ENCODE measurements around the gene BLM.

- TF ChIP-seq CTCF (IDR thresholded peaks at IDR 0.05 in 4 of 5, conservative IDR thresholded peaks at IDR 0.05 in 1 of 5): no peak
- no peak for TF ChIP-seq POLR2A (IDR thresholded peaks at IDR 0.05)
Observed at GRCh38 chr15:90807786-90808086, 90.6 kb downstream of the BLM start.
